GM08714 (cell line): ENCODE data around the gene ITGA3.

Experiments
- H3K4me3 ChIP-seq: fragments of 200-500 bp; sonication (Bioruptor generic); 2 replicates; pipeline ENCODE4 v1.5.1; 2014; ENCODE audit warnings: mild to moderate bottlenecking, low read length, inconsistent platforms
- ZNF274 ChIP-seq: IDR thresholded peaks from 2 replicates; pipeline ENCODE4 v1.6.1; 2012; ENCODE audit warnings: mild to moderate bottlenecking, low read depth, low read length

Gene ITGA3

GRCh38 chr17:50043290-50044148, 12.4 kb upstream of the ITGA3 start:
- no peak overlapping the region for H3K4me3 ChIP-seq
- TF ChIP-seq ZNF274, result no peak

- TF ChIP-seq ZNF274, result no peak
- H3K4me3 ChIP-seq, result no peak overlapping the region
These were observed 11.4 kb upstream of the ITGA3 start for GRCh38 chr17:50044483-50044882.

- no peak for TF ChIP-seq ZNF274
These were observed 10.8 kb upstream of the ITGA3 start for GRCh38 chr17:50045154-50045553.

GRCh38 chr17:50046179-50046578, 9.7 kb upstream of the ITGA3 start:
- no peak for TF ChIP-seq ZNF274
- no peak overlapping the region for H3K4me3 ChIP-seq

More at GRCh38 chr17:50045154-50045553, 10.8 kb upstream of the ITGA3 start:
- H3K4me3 ChIP-seq, result no peak overlapping the region

- TF ChIP-seq ZNF274, result no peak
- no peak overlapping the region for H3K4me3 ChIP-seq
These were observed 9.2 kb upstream of the ITGA3 start for GRCh38 chr17:50046667-50047066.

- TF ChIP-seq ZNF274, result no peak
- no peak overlapping the region for H3K4me3 ChIP-seq
These were observed 8.8 kb upstream of the ITGA3 start for GRCh38 chr17:50047083-50047482.

- H3K4me3 ChIP-seq, result no peak overlapping the region
- TF ChIP-seq ZNF274, result no peak
These were observed 8.3 kb upstream of the ITGA3 start for GRCh38 chr17:50047488-50048126.

- no peak for TF ChIP-seq ZNF274
- no peak overlapping the region for H3K4me3 ChIP-seq
These were observed 7.7 kb upstream of the ITGA3 start for GRCh38 chr17:50048146-50048720.

GRCh38 chr17:50048988-50049387, 6.9 kb upstream of the ITGA3 start:
- H3K4me3 ChIP-seq, result no peak overlapping the region
- no peak for TF ChIP-seq ZNF274

- no peak overlapping the region for H3K4me3 ChIP-seq
- TF ChIP-seq ZNF274, result no peak
These were observed 6.3 kb upstream of the ITGA3 start for GRCh38 chr17:50049636-50050035.

GRCh38 chr17:50050431-50051032, 5.4 kb upstream of the ITGA3 start:
- H3K4me3 ChIP-seq, result no peak overlapping the region
- no peak for TF ChIP-seq ZNF274

- TF ChIP-seq ZNF274, result no peak
- H3K4me3 ChIP-seq, result no peak overlapping the region
These were observed 4.8 kb upstream of the ITGA3 start for GRCh38 chr17:50051082-50051576.

- H3K4me3 ChIP-seq, result no peak overlapping the region
- TF ChIP-seq ZNF274, result no peak
These were observed 4.3 kb upstream of the ITGA3 start for GRCh38 chr17:50051606-50052005.

GRCh38 chr17:50052241-50052796, 3.6 kb upstream of the ITGA3 start:
- no peak overlapping the region for H3K4me3 ChIP-seq
- TF ChIP-seq ZNF274, result no peak
